GM12878 (cell line): ENCODE measurements around the gene ANKRD50.

Experiments
- CEBPZ ChIP-seq: fragments of 150-350 bp; IDR thresholded peaks from 2 replicates; pipeline ENCODE4 v1.6.1; 2016; ENCODE audit warnings: low read depth, low read length
- CREB1 ChIP-seq: IDR thresholded peaks from 2 replicates; pipeline ENCODE4 v1.6.1; 2012; ENCODE audit warnings: low read depth, mild to moderate bottlenecking, inconsistent platforms
- NRF1 ChIP-seq: conservative IDR thresholded peaks from 2 replicates; pipeline ENCODE4 v1.6.1; 2011; ENCODE audit warnings: mild to moderate bottlenecking, low read depth, low read length, improper control_type of control experiment
- STAT3 ChIP-seq: IDR thresholded peaks from 2 replicates; pipeline ENCODE4 v1.6.1; 2011; ENCODE audit warnings: low read depth, low read length, improper control_type of control experiment
- TAF1 ChIP-seq: IDR thresholded peaks from 2 replicates; pipeline ENCODE4 v1.6.1; 2011; ENCODE audit warnings: mild to moderate bottlenecking, low read depth, low read length, borderline replicate concordance

GRCh38 chr4:124641715-124642381 is 70.7 kb downstream of the ANKRD50 start:
- no peak for TF ChIP-seq CEBPZ
- TF ChIP-seq STAT3, result no peak
- no peak for TF ChIP-seq CREB1
- TF ChIP-seq TAF1, result no peak
- TF ChIP-seq NRF1, result no peak
